ENCODE data around the gene NKAP.

DNA sequence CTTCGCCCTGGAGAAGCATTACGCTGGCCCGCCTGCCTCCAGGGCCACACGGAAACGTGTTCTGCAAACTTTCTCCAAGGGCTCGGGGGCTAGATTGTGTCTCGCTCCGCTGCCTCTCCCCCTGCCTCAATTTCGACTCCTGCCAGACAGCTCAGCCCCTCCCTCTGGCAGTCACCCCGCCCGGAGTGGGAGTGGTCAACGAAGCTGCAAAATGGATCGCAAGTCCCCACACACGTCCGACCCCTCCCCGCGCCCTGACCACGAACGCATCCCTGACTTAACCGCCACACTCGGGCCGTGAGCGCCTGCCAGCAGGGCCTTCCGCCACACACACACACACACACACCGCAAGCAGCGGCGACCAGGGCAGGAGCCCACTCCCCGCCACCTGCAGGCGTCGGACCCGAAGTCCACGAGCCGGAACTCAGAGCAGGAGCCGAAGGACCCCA, 47.0 kb upstream of the NKAP start:
- no peak for TF ChIP-seq EZH2phosphoT487 (IDR thresholded peaks at IDR 0.05; ENCODE audit: borderline replicate concordance, low read depth, low read length)
- TF ChIP-seq, protein P1, sequence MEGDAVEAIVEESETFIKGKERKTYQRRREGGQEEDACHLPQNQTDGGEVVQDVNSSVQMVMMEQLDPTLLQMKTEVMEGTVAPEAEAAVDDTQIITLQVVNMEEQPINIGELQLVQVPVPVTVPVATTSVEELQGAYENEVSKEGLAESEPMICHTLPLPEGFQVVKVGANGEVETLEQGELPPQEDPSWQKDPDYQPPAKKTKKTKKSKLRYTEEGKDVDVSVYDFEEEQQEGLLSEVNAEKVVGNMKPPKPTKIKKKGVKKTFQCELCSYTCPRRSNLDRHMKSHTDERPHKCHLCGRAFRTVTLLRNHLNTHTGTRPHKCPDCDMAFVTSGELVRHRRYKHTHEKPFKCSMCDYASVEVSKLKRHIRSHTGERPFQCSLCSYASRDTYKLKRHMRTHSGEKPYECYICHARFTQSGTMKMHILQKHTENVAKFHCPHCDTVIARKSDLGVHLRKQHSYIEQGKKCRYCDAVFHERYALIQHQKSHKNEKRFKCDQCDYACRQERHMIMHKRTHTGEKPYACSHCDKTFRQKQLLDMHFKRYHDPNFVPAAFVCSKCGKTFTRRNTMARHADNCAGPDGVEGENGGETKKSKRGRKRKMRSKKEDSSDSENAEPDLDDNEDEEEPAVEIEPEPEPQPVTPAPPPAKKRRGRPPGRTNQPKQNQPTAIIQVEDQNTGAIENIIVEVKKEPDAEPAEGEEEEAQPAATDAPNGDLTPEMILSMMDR (conservative IDR thresholded peaks at IDR 0.05; ENCODE audit: low read length): no peak

All from OCI-LY7 (cell line).